ENCODE data around the gene GPR152. TPM values are rescaled to one million over a fixed set of nuclear protein-coding genes. Genes with fewer than 3 reads are reported as not detected.
A peak's percentile ranks its signal among the peaks of the same experiment; 100 is the strongest.

Gene GPR152
- total RNA-seq: not detected

- H3K4me3 Mint-ChIP-seq: no peak within 1 kb of the TSS
- no peaks in the 10 kb centered on the region for H3K9me3 Mint-ChIP-seq
- DNase-seq (ENCODE audit: low spot score) (no peak), ATAC-seq (no peak)
- no peaks in the 10 kb centered on the region for H3K36me3 Mint-ChIP-seq
- H3K27ac Mint-ChIP-seq: no peak within 1 kb of the TSS
- peaks cover 0 to 6% of the 10 kb centered on the region in 2 donors for H3K27me3 Mint-ChIP-seq
- peaks cover 5 to 6% of the 10 kb centered on the region in 2 donors for H3K4me1 Mint-ChIP-seq (ENCODE audit: low read depth in 2 of 2)
Observed at GRCh38 chr11:67452141-67452952, at the start of gene GPR152. GPR152 (minus strand) TSS chr11:67452729; CDS start chr11:67452724, 5 bp downstream.

GRCh38 chr11:67501854-67502253 is 49.3 kb upstream of the GPR152 start:
- Mint-ChIP-seq H3K4me1 (ENCODE audit: low read depth in 2 of 2) (peaks cover 28 to 30% of the 10 kb centered on the region in 2 donors), H3K9me3 (no peaks in the 10 kb centered on the region), H3K27me3 (no peaks in the 10 kb centered on the region), H3K4me3 (no peak overlapping the region), H3K36me3 (peaks cover 8% of the 10 kb centered on the region), H3K27ac (no peak overlapping the region)
- DNase-seq (ENCODE audit: low spot score) (no peak), ATAC-seq (no peak)

- peaks cover 22 to 23% of the 10 kb centered on the region in 2 donors for H3K4me1 Mint-ChIP-seq (ENCODE audit: low read depth in 2 of 2)
- no peaks in the 10 kb centered on the region for H3K27me3 Mint-ChIP-seq
- peak overlapping the region; percentile 33 to 77 for H3K27ac Mint-ChIP-seq
- ATAC-seq (no peak), DNase-seq (ENCODE audit: low spot score) (no peak)
- no peaks in the 10 kb centered on the region for H3K9me3 Mint-ChIP-seq
- peak overlapping the region; percentile 34 for H3K4me3 Mint-ChIP-seq
- H3K36me3 Mint-ChIP-seq: peaks cover 8% of the 10 kb centered on the region
Observed at GRCh38 chr11:67500831-67501715, 48.5 kb upstream of the GPR152 start.

- DNase-seq (ENCODE audit: low spot score) (no peak), ATAC-seq (no peak)
- no peaks in the 10 kb centered on the region for H3K9me3 Mint-ChIP-seq
- H3K4me3 Mint-ChIP-seq: no peak overlapping the region
- no peaks in the 10 kb centered on the region for H3K27me3 Mint-ChIP-seq
- peak overlapping the region in 1 of 2 donors; percentile 77 for H3K27ac Mint-ChIP-seq
- H3K4me1 Mint-ChIP-seq (ENCODE audit: low read depth in 2 of 2): peaks cover 18 to 21% of the 10 kb centered on the region in 2 donors
- peaks cover 8% of the 10 kb centered on the region for H3K36me3 Mint-ChIP-seq
Observed at GRCh38 chr11:67500484-67500821, 47.9 kb upstream of the GPR152 start.

GRCh38 chr11:67499808-67500483 is 47.4 kb upstream of the GPR152 start:
- H3K27me3 Mint-ChIP-seq: no peaks in the 10 kb centered on the region
- peaks cover 8% of the 10 kb centered on the region for H3K36me3 Mint-ChIP-seq
- no peak overlapping the region for H3K27ac Mint-ChIP-seq
- H3K4me1 Mint-ChIP-seq (ENCODE audit: low read depth in 2 of 2): peaks cover 17 to 20% of the 10 kb centered on the region in 2 donors
- no peaks in the 10 kb centered on the region for H3K9me3 Mint-ChIP-seq
- no peak for ATAC-seq
- no peak for DNase-seq (ENCODE audit: low spot score)
- no peak overlapping the region for H3K4me3 Mint-ChIP-seq

- H3K4me3 Mint-ChIP-seq: no peak overlapping the region
- H3K4me1 Mint-ChIP-seq (ENCODE audit: low read depth in 2 of 2): peaks cover 17 to 18% of the 10 kb centered on the region in 2 donors
- peaks cover 8% of the 10 kb centered on the region for H3K36me3 Mint-ChIP-seq
- no peaks in the 10 kb centered on the region for H3K9me3 Mint-ChIP-seq
- no peak for DNase-seq (ENCODE audit: low spot score)
- ATAC-seq: no peak
- no peaks in the 10 kb centered on the region for H3K27me3 Mint-ChIP-seq
- H3K27ac Mint-ChIP-seq: no peak overlapping the region
Observed at GRCh38 chr11:67498544-67498972, 46.0 kb upstream of the GPR152 start.

GRCh38 chr11:67497656-67498291 is 45.2 kb upstream of the GPR152 start:
- ATAC-seq: no peak
- peaks cover 12 to 13% of the 10 kb centered on the region in 2 donors for H3K4me1 Mint-ChIP-seq (ENCODE audit: low read depth in 2 of 2)
- no peak overlapping the region for H3K27ac Mint-ChIP-seq
- no peaks in the 10 kb centered on the region for H3K9me3 Mint-ChIP-seq
- peak; percentile 51 for DNase-seq (ENCODE audit: low spot score)
- peaks cover 8% of the 10 kb centered on the region for H3K36me3 Mint-ChIP-seq
- H3K27me3 Mint-ChIP-seq: no peaks in the 10 kb centered on the region
- H3K4me3 Mint-ChIP-seq: no peak overlapping the region

- H3K4me1 Mint-ChIP-seq (ENCODE audit: low read depth in 2 of 2): peaks cover 7 to 10% of the 10 kb centered on the region in 2 donors
- no peaks in the 10 kb centered on the region for H3K27me3 Mint-ChIP-seq
- DNase-seq (ENCODE audit: low spot score): no peak
- no peak for ATAC-seq
- H3K9me3 Mint-ChIP-seq: no peaks in the 10 kb centered on the region
- H3K27ac Mint-ChIP-seq: peak overlapping the region in 1 of 2 donors; percentile 33
- peaks cover 6% of the 10 kb centered on the region for H3K36me3 Mint-ChIP-seq
- no peak overlapping the region for H3K4me3 Mint-ChIP-seq
Observed at GRCh38 chr11:67496113-67496512, 43.6 kb upstream of the GPR152 start.

- peak; percentile 44 for DNase-seq (ENCODE audit: low spot score)
Observed at GRCh38 chr11:67495234-67496005, 42.9 kb upstream of the GPR152 start.

GRCh38 chr11:67494371-67495233 is 42.1 kb upstream of the GPR152 start:
- no peak for DNase-seq (ENCODE audit: low spot score)
- Mint-ChIP-seq H3K36me3 (no peaks in the 10 kb centered on the region), H3K9me3 (no peaks in the 10 kb centered on the region), H3K4me1 (ENCODE audit: low read depth in 2 of 2) (peaks cover 4 to 8% of the 10 kb centered on the region in 2 donors), H3K27ac (no peak overlapping the region), H3K27me3 (no peaks in the 10 kb centered on the region), H3K4me3 (no peak overlapping the region)
- ATAC-seq: no peak

More at GRCh38 chr11:67495234-67496005, 42.9 kb upstream of the GPR152 start:
- H3K9me3 Mint-ChIP-seq: no peaks in the 10 kb centered on the region
- peaks cover under 1 to 6% of the 10 kb centered on the region in 2 donors for H3K4me1 Mint-ChIP-seq (ENCODE audit: low read depth in 2 of 2)
- no peaks in the 10 kb centered on the region for H3K36me3 Mint-ChIP-seq
- H3K27me3 Mint-ChIP-seq: no peaks in the 10 kb centered on the region
- peak overlapping the region in 1 of 2 donors; percentile 33 for H3K27ac Mint-ChIP-seq
- H3K4me3 Mint-ChIP-seq: no peak overlapping the region
- no peak for ATAC-seq

- H3K4me1 Mint-ChIP-seq (ENCODE audit: low read depth in 2 of 2): peaks cover 7 to 9% of the 10 kb centered on the region in 2 donors
- no peak overlapping the region for H3K27ac Mint-ChIP-seq
- DNase-seq (ENCODE audit: low spot score) (no peak), ATAC-seq (no peak)
- H3K36me3 Mint-ChIP-seq: no peaks in the 10 kb centered on the region
- no peak overlapping the region for H3K4me3 Mint-ChIP-seq
- H3K27me3 Mint-ChIP-seq: no peaks in the 10 kb centered on the region
- no peaks in the 10 kb centered on the region for H3K9me3 Mint-ChIP-seq
Observed at GRCh38 chr11:67493548-67494370, 41.2 kb upstream of the GPR152 start.

Data from natural killer cell treated with Interleukin-12 subunit alpha and Interleukin-12 subunit beta and Interleukin-15 and Interleukin-18, amount 100 ng/mL, for 72 hours (primary cell).